HL-60 (cell line): ENCODE data around the gene NPAS4.

Experiments used
- DNase-seq, 2 experiments: peaks; one replicate each; pipeline ENCODE4 v3.0.0-alpha.2; 2010 to 2020; ENCODE audit warnings: low read depth in 1 of 2, low spot score in 1 of 2
- H3K27ac ChIP-seq: fragments of 250-450 bp; sonication (Bioruptor Pico); replicated peaks from 2 replicates; pipeline ENCODE4 v1.5.1; 2020; ENCODE audit warnings: mild to moderate bottlenecking, moderate library complexity
- H3K27me3 ChIP-seq: fragments of 250-450 bp; sonication (Bioruptor Pico); 2 replicates; pipeline ENCODE4 v1.5.1; 2021; ENCODE audit warnings: mild to moderate bottlenecking, moderate library complexity; ENCODE audit not compliant: insufficient read depth, poor library complexity, severe bottlenecking
- H3K4me3 ChIP-seq: replicated peaks from 2 replicates; pipeline ENCODE4 v1.5.1; 2011; ENCODE audit warnings: mild to moderate bottlenecking, control low read depth, low read length; ENCODE audit not compliant: insufficient read depth
- GABPA ChIP-seq: IDR thresholded peaks from 2 replicates; pipeline ENCODE4 v1.6.1; 2012; ENCODE audit warnings: low read depth
- POLR2AphosphoS5 ChIP-seq: IDR thresholded peaks from 2 replicates; pipeline ENCODE4 v1.6.1; 2012; ENCODE audit warnings: low read depth
- REST ChIP-seq: IDR thresholded peaks from 2 replicates; pipeline ENCODE4 v1.6.1; 2012; ENCODE audit warnings: low read depth; ENCODE audit not compliant: insufficient replicate concordance
- SPI1 ChIP-seq: IDR thresholded peaks from 2 replicates; pipeline ENCODE4 v1.6.1; 2012; ENCODE audit warnings: low read depth, mild to moderate bottlenecking, borderline replicate concordance
- TF ChIP-seq, protein P1 (sequence below): IDR thresholded peaks from one replicate; pipeline ENCODE4 v1.5.1; 2011; ENCODE audit warnings: low read length, control low read depth, inconsistent platforms; ENCODE audit not compliant: insufficient read depth

Gene NPAS4

DNA sequence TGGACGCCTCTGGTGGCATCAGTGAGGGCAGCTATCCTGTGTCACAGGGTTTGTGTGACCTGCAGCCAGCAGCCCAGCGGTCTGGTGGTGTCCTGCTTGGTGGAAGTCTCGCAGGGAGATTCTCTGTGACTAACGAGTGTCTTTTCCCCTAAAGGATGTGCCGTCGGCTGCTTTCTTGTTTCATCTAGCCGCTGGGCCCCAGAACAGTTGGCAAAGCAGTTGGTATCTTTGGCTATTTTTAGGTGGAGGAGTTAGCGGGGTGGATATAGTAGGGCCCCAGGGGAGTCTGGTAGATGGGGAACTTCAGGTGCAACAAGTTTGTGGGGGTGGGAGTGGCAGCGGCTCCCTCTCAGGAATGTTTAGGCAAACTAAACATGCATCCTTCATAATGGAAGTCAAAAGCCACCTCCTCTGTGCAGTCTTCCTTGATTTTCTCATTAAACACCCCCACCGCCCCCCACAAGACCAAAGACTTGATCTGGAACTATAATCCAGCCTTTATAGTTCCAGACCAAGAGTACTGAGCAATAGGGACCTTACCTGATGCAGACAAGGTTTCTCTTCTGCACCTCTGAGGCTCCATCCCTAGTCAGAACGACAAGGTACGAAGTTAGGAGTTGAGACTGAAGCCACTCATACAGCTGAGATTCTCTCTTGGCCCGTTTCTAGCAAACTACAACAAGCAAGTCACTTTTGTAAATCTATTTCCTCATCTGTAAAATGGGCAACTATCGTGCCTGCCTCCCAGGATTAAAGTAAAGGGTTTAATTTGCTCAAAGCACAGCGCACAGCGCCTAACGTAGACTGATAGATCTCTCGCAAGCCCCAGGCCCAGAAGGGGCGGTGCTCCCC is 44.8 kb downstream of the NPAS4 start:
- TF ChIP-seq REST (no peak), SPI1 (no peak)
- TF ChIP-seq, protein P1, sequence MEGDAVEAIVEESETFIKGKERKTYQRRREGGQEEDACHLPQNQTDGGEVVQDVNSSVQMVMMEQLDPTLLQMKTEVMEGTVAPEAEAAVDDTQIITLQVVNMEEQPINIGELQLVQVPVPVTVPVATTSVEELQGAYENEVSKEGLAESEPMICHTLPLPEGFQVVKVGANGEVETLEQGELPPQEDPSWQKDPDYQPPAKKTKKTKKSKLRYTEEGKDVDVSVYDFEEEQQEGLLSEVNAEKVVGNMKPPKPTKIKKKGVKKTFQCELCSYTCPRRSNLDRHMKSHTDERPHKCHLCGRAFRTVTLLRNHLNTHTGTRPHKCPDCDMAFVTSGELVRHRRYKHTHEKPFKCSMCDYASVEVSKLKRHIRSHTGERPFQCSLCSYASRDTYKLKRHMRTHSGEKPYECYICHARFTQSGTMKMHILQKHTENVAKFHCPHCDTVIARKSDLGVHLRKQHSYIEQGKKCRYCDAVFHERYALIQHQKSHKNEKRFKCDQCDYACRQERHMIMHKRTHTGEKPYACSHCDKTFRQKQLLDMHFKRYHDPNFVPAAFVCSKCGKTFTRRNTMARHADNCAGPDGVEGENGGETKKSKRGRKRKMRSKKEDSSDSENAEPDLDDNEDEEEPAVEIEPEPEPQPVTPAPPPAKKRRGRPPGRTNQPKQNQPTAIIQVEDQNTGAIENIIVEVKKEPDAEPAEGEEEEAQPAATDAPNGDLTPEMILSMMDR, result no peak
- Histone ChIP-seq H3K27ac (peak overlapping the region; percentile 61), H3K27me3 (no peaks in the 10 kb centered on the region), H3K4me3 (peak overlapping the region; percentile 55)
- peak in 1 of 2 experiments; percentile 40 for DNase-seq

GRCh38 chr11:66466225-66467033 is 45.6 kb downstream of the NPAS4 start, which contains the start of gene PELI3:
TSS of gene PELI3 (plus strand) at chr11:66466905. CDS start at chr11:66468129, 1,224 bp downstream.
- peak; percentile 89 to 90 for DNase-seq
- Histone ChIP-seq H3K4me3 (peak within 1 kb of the TSS; percentile 55), H3K27me3 (no peaks in the 10 kb centered on the region), H3K27ac (peak within 1 kb of the TSS; percentile 61)
- TF ChIP-seq POLR2AphosphoS5 (no peak), REST (no peak), GABPA (no peak), SPI1 (no peak)
- TF ChIP-seq, protein P1, result no peak

DNA sequence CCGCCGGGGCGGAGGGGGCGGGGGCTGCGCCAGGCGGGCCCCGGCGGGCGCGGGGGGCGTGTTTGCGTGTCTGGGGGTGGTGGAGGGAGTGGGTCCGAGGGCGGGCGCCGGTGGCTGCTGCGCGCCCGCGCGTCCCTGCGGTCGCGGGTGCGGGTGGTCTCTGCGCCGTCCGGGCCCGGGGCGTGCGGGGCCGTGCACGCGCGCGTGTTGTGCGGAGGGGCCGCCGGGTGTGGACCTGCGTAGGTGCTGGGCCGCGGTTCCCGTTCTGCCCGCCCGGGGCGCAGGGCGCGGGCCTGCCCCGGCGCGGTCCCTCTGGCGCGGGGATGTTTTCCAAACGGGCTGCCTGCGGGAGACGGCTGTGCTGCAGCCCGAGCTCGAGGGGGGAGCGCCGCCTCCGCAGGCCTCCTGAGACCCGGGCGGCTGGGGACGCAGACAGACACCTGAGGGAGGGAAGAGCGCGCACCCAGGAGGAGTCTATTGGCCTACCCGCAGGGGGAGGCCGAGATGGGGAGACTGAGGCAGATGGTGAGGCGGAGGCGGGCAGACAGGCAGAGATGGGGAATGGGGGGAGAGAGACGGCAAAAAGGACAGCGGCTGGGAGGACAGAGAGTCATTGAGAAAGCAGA is 46.3 kb downstream of the NPAS4 start:
- H3K27ac ChIP-seq, result peak overlapping the region; percentile 29
- DNase-seq, result no peak
- peak overlapping the region; percentile 55 for H3K4me3 ChIP-seq
- TF ChIP-seq POLR2AphosphoS5 (no peak), SPI1 (no peak), GABPA (no peak), REST (no peak)
- TF ChIP-seq, protein P1, result no peak
- no peaks in the 10 kb centered on the region for H3K27me3 ChIP-seq
